GM15510 (cell line): ENCODE results near the gene NEDD4L.

Source experiments
- POLR2A ChIP-seq: IDR thresholded peaks from 3 replicates; pipeline ENCODE4 v1.6.1; 2011; ENCODE audit warnings: borderline replicate concordance; ENCODE audit not compliant: insufficient read length; ENCODE audit errors: extremely low read depth

The NEDD4L gene

GRCh38 chr18:58307441-58307840, 263.4 kb downstream of the NEDD4L start:
- TF ChIP-seq POLR2A: no peak

GRCh38 chr18:58308463-58308862, 264.4 kb downstream of the NEDD4L start:
- no peak for TF ChIP-seq POLR2A

- no peak for TF ChIP-seq POLR2A
These were observed 265.1 kb downstream of the NEDD4L start for GRCh38 chr18:58309099-58309498.

DNA sequence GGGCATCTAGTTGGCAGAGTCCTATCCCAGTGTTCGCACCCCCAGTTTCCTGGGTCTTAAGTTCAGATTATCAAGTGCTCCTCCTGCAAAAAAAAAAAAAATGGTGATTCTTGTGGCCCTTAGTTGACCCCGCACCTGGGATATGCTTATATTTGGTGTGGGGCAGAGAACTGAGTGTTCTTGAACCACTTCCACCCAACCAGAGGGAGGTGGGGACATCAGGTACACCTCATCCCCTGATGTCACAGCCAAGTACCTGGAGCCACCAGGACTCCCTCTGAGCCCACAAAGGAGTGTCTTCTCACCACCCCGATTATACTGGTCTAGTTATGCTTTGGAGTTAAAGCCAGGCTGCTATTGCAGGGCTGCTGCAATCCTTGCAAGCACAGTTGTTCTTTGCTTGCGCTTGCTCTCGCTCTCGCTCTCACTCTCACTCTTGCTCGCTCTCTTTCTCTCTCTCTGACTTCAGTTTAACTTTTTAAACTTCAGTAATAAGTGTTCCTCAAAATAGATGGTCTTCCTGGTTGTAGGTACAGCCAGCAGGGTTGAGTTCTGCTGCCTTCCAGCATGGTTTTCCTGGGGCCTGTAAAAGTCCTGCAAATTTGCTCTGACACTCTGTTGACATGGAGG, 265.7 kb downstream of the NEDD4L start:
- no peak for TF ChIP-seq POLR2A

GRCh38 chr18:58310517-58310916, 266.5 kb downstream of the NEDD4L start:
- TF ChIP-seq POLR2A: no peak

DNA sequence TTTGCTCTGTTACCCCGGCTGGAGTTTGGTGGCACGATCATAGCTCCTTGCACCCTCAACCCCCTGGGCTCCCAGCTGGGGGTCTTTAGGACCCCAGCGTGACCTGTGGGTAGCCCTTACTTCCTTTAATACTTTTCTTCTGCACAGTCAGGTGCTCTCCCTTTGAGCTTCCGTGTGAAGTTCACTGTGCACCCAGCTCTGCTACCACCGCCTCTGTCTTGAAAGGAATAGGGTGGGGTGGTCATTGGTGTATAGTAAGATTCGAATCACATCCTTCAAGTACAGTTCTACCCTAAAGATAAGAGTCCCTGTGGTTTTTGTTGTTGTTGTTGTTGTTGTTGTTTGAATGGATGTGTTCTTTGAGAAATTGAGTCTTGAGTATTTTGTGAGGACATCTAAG, 267.4 kb downstream of the NEDD4L start:
- no peak for TF ChIP-seq POLR2A

DNA sequence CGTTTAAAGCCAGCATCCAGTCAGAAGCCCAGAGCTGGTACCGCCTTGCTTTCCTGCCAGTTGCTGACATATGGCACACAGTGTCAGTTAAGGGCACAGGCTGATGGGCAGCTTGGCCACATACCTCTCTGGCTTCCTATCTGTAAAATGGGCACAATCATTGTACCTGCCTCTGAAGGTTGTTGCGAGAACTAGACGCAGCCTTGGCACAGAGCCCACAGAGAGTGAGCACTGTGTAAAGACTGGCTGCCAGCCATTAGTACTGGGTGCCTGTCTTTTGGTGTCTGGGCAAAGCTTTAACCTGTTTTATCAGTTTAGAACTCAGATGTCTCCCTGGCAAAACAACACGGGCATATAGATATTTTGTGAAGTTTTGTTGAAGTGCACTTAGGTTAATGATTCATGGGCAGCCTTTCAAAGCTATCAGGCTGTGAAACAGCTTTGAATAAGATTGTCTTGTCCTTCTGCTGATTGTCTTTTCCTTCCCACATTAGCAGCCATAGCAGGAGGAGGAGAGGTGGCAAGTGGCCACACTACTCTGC, 269.5 kb downstream of the NEDD4L start:
- no peak for TF ChIP-seq POLR2A

DNA sequence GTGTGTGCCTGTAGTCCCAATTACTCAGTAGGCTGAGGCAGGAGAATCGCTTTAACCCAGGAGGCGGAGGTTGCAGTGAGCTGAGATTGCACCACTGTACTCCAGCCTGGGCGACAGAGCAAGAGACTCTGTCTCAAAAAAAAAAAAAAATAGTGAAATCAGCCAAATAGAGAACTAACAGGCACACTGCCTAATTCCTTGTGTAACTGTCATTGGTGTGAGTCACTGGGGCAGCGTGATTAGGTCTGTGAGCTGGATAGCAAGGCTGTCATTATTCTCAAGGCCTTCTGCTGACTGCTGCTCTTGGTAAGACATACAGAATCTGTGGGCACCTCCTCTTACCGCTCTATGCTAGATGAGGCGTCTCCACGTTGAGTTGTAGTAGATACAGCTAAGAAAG, 270.3 kb downstream of the NEDD4L start:
- TF ChIP-seq POLR2A: no peak

GRCh38 chr18:58315041-58315440, 271.0 kb downstream of the NEDD4L start:
- no peak for TF ChIP-seq POLR2A

- TF ChIP-seq POLR2A: no peak
These were observed 271.8 kb downstream of the NEDD4L start for GRCh38 chr18:58315739-58316215.

DNA sequence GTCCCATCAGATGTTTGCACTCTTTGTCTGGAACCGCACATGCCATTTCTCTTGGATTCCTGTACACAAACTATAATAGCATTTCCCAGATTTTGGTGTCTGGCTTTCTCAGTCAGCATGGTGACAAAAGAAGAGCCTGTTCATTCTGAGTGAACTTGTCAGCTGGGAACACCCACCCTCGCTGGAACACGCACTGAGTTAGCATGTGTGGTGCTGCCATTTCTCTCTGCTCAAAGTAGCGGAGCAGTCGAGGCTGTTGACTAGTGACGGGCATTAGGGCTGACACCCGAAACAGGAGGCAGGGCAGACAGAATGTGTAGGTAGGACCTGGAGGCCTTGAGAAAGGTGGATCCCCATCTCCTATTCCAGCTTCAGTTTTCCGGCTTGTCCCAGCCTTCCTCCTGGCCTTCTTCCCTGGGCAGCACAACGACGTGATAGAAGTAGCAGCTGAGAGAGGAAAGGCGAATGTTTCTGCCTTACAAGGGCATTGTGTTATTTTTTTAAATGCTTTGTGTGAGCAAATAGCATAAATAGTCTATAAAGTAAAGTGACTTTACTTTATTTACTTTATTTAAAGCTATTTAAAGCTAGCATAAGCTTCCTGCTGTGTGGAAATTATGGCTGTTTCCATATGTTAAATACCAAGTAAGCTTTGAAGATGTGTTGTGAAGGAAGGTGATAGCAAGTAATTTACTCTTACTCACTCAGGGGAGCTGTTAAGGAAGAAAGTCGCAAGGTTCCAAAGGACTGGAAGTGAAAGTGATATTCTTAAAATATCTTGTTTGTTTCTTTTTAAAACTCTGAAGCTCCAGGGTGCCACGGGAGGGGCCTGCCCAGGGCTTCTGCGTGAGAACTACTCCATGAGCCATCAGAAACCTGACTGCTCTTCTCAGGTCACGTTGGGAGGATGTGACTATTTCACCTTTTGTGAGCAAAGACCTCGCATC, 272.6 kb downstream of the NEDD4L start:
- TF ChIP-seq POLR2A: no peak

DNA sequence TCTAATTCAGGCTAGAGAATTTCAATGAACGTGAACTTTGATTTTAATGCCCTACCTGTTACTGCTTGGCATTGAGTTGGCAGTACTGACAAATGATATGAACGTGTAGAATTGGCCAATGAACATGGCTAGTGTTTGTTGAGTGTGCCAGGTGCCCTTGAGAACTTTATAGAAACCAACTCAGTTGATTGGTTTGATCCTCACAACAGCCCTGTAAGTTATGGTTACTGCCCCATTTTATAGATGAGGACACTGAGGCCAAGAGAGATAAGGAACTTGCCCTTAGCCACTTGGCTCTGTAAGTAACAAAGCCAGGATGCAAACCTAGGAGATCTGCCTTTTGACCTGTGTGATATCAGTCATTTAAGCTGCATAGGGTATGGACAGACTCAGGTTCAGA, 275.7 kb downstream of the NEDD4L start:
- TF ChIP-seq POLR2A: no peak

DNA sequence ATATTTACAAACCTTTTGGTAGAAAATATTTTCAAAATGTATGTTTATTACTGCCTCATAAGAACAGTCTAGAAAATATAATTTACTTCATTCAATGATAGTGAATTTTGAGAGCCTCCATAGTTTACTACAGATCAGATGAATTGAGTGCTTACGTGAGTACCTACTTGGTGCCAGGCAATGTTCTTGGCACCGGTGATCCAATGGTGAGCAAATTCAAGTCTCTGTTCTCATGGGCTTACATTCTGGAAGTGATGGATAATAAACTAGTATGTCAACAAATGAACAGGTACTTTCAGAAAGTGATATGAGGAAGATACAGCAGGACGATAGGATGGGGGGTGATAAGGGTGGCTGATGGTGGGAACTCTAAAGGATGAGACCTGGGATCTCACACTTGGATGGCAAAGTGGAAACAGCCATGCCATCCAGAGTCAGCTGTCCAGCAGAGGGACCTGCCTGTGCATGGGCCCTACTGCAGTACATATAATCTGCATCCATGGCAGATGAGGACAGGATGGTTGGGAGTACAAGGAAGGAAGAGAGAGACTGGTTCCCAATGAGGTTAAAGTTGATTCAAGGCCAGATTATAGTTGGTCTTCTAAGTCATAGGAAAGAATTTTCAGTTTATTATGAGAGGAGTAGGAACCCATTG, 277.0 kb downstream of the NEDD4L start:
- TF ChIP-seq POLR2A: no peak

DNA sequence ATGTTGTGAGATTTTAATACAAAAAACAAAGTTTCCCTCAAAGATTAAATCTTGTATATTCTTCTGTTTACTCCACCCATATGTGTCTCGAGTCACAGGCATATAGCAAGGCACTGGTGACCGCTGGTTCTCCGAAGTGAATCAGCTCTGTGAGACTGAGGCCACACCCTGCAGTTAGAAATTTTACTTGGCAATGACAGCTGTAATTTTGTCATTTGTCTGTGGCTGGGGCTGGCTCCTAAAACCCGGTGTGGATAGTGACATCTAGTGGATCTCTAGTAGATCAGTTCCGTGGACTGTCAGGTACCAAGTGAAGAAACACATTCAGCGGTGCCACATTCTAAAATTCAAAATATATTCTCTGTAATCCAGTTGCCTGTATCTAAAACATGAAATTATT, 278.0 kb downstream of the NEDD4L start:
- TF ChIP-seq POLR2A: no peak

GRCh38 chr18:58322464-58322863, 278.4 kb downstream of the NEDD4L start:
- no peak for TF ChIP-seq POLR2A

GRCh38 chr18:58323866-58324762, 280.1 kb downstream of the NEDD4L start:
- TF ChIP-seq POLR2A: no peak
